ENCODE measurements around the gene GFI1B. TPM values are rescaled to one million over a fixed set of nuclear protein-coding genes. Genes with fewer than 3 reads are reported as not detected.

GFI1B gene
- total RNA-seq, 1 experiment from 2014 or later, result not detected

DNA sequence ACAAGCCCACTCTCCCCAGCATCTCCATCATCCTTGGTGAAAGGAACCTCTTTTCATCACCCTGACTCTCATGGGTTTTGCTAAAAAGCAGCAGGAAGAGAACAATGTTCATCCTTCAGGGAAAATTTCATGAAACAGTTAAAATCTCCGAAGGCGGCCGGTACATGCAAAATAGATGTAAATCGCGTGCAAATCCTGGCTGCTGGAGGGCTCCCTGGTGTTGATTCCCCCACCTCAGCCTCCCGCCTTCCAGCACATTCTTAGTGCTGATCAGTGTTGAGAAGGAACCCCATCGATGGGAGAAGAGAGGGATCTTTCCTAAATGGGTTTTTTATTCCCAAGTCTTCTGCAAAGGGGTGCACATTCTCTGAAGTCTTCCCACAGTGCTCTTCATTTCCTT lies 8.7 kb upstream of the GFI1B start:
- no TSS peak for BruUV-seq (replicated peaks)
- no peak overlapping the region for H3K27ac ChIP-seq
- no peaks in the 10 kb centered on the region for H3K79me2 ChIP-seq (ENCODE audit: low read depth)
- H3K9me3 ChIP-seq (ENCODE audit: insufficient read depth, low read depth), result no peaks in the 10 kb centered on the region
- no peaks in the 10 kb centered on the region for H3K36me3 ChIP-seq (ENCODE audit: low read depth)
- no peak overlapping the region for H3K4me2 ChIP-seq
- POLR2A ChIA-PET (ENCODE audit: unreplicated experiment), result interaction anchor here (0.6 kb wide), 1 partner anchor 478 kb away, joined by 3 read pairs; no protein-coding TSS in a partner anchor
- intact Hi-C loops (cut with micrococcal nuclease; ENCODE audit: unreplicated experiment), result loop anchor here (5.0 kb wide), 1 partner anchor 167 kb away; no protein-coding TSS in a partner anchor
- H3K9me2 ChIP-seq (ENCODE audit: insufficient read depth), result no peaks in the 10 kb centered on the region
- DNase-seq, result no peak
- H3F3A ChIP-seq (ENCODE audit: insufficient read depth, low read depth), result no peaks in the 10 kb centered on the region
- no peaks in the 10 kb centered on the region for H4K20me1 ChIP-seq (ENCODE audit: insufficient read depth)
- CTCF ChIA-PET, result interaction anchor here (0.7 kb wide), 1 partner anchor 299 kb away, joined by 3 read pairs; the partner anchor contains the start of gene GTF3C4
- TF ChIP-seq CTCF (conservative IDR thresholded peaks at IDR 0.05), result no peak
- no peak for TF ChIP-seq EZH2 (IDR thresholded peaks at IDR 0.05; ENCODE audit: low read depth)
- no peak overlapping the region for H3K4me3 ChIP-seq
- no peaks in the 10 kb centered on the region for H3K4me1 ChIP-seq (replicated peaks; ENCODE audit: insufficient read depth)
- no peak overlapping the region for H2AFZ ChIP-seq
- H3K27me3 ChIP-seq (ENCODE audit: insufficient read depth, low read depth), result peaks cover 53% of the 10 kb centered on the region

GRCh38 chr9:132970324-132971062 lies 8.0 kb upstream of the GFI1B start:
- Histone ChIP-seq H3K4me1 (replicated peaks; ENCODE audit: insufficient read depth) (no peaks in the 10 kb centered on the region), H3K36me3 (ENCODE audit: low read depth) (no peaks in the 10 kb centered on the region), H3K27me3 (ENCODE audit: insufficient read depth, low read depth) (peaks cover 53% of the 10 kb centered on the region), H3F3A (ENCODE audit: insufficient read depth, low read depth) (no peaks in the 10 kb centered on the region), H4K20me1 (ENCODE audit: insufficient read depth) (no peaks in the 10 kb centered on the region), H3K79me2 (ENCODE audit: low read depth) (no peaks in the 10 kb centered on the region), H3K27ac (no peak overlapping the region), H3K9me2 (ENCODE audit: insufficient read depth) (no peaks in the 10 kb centered on the region), H2AFZ (no peak overlapping the region), H3K4me3 (no peak overlapping the region), H3K4me2 (no peak overlapping the region), H3K9me3 (ENCODE audit: insufficient read depth, low read depth) (no peaks in the 10 kb centered on the region)
- intact Hi-C loops (cut with micrococcal nuclease; ENCODE audit: unreplicated experiment), result loop anchor here (5.0 kb wide), 1 partner anchor 168 kb away; no protein-coding TSS in a partner anchor
- ChIA-PET POLR2A (ENCODE audit: unreplicated experiment) (no interaction called here), CTCF (interaction anchor here (0.7 kb wide), 1 partner anchor 300 kb away, joined by 3 read pairs; the partner anchor contains the start of gene GTF3C4)
- no peak for DNase-seq
- no peak for TF ChIP-seq CTCF (conservative IDR thresholded peaks at IDR 0.05)
- BruUV-seq (replicated peaks), result no TSS peak

DNA sequence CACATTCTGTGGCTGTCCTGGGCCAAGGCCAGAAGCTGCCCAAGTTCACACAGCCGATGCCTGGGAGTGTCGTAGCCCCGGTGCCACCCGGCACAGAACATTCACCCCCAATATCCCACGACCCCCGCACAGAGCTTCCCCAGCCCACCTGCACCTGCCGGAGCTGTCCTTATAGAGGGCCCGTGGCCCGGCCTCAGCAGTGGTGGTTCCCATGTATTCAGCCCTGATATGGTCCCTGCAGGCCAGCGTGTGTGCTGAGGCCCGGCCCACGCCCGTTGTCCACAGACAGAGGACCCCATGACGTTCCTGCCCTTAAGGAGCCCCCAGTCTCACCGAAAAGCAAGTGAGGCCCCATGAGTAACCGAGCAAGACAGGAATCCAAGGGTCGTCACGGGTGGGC lies 5.3 kb upstream of the GFI1B start:
- H3K36me3 ChIP-seq (ENCODE audit: low read depth), result no peaks in the 10 kb centered on the region
- ChIA-PET POLR2A (ENCODE audit: unreplicated experiment) (no interaction called here), CTCF (interaction anchor here (0.6 kb wide), 1 partner anchor 26 kb away, joined by 3 read pairs; no protein-coding TSS in a partner anchor)
- no peaks in the 10 kb centered on the region for H3F3A ChIP-seq (ENCODE audit: insufficient read depth, low read depth)
- no peaks in the 10 kb centered on the region for H3K79me2 ChIP-seq (ENCODE audit: low read depth)
- H3K9me2 ChIP-seq (ENCODE audit: insufficient read depth), result no peaks in the 10 kb centered on the region
- no peaks in the 10 kb centered on the region for H3K4me1 ChIP-seq (replicated peaks; ENCODE audit: insufficient read depth)
- no peak overlapping the region for H2AFZ ChIP-seq
- DNase-seq, result no peak
- TF ChIP-seq CTCF (conservative IDR thresholded peaks at IDR 0.05) (no peak), EZH2 (IDR thresholded peaks at IDR 0.05; ENCODE audit: low read depth) (no peak)
- no peak overlapping the region for H3K27ac ChIP-seq
- intact Hi-C loops (cut with micrococcal nuclease; ENCODE audit: unreplicated experiment), result loop anchor here (5.0 kb wide), 1 partner anchor 171 kb away; no protein-coding TSS in a partner anchor
- no peak overlapping the region for H3K4me2 ChIP-seq
- no TSS peak for BruUV-seq (replicated peaks)
- H3K4me3 ChIP-seq, result no peak overlapping the region
- peaks cover 52% of the 10 kb centered on the region for H3K27me3 ChIP-seq (ENCODE audit: insufficient read depth, low read depth)
- no peaks in the 10 kb centered on the region for H4K20me1 ChIP-seq (ENCODE audit: insufficient read depth)
- no peaks in the 10 kb centered on the region for H3K9me3 ChIP-seq (ENCODE audit: insufficient read depth, low read depth)

Measured in PC-9 (cell line).